ENCODE data around the gene CSK.
A peak's percentile ranks its signal among the peaks of the same experiment; 100 is the strongest.

The CSK gene

GRCh38 chr15:74802862-74803447, 21.1 kb downstream of the CSK start:
- no peak for DNase-seq

GRCh38 chr15:74804935-74805334, 23.1 kb downstream of the CSK start:
- DNase-seq, result no peak

- DNase-seq, result no peak
Observed at GRCh38 chr15:74807282-74807681, 25.4 kb downstream of the CSK start.

- no peak for DNase-seq
Observed at GRCh38 chr15:74808078-74808839, 26.4 kb downstream of the CSK start.

- DNase-seq, result no peak
Observed at GRCh38 chr15:74808840-74809229, 27.0 kb downstream of the CSK start.

- no peak for DNase-seq
Observed at GRCh38 chr15:74809242-74809641, 27.4 kb downstream of the CSK start.

- no peak for DNase-seq
Observed at GRCh38 chr15:74809956-74810355, 28.1 kb downstream of the CSK start.

- no peak for DNase-seq
Observed at GRCh38 chr15:74812533-74812932, 30.7 kb downstream of the CSK start, which contains the start of gene LMAN1L. LMAN1L (plus strand) TSS chr15:74812835; CDS start chr15:74812855, 20 bp downstream.

- no peak for DNase-seq
Observed at GRCh38 chr15:74815121-74815934, 33.4 kb downstream of the CSK start.

- DNase-seq, result no peak
Observed at GRCh38 chr15:74815961-74816360, 34.1 kb downstream of the CSK start.

- DNase-seq, result no peak
Observed at GRCh38 chr15:74816624-74817369, 34.9 kb downstream of the CSK start.

- DNase-seq, result peak; percentile 29
Observed at GRCh38 chr15:74817370-74817737, 35.5 kb downstream of the CSK start.

- DNase-seq, result no peak
Observed at GRCh38 chr15:74820056-74820455, 38.2 kb downstream of the CSK start.

- DNase-seq, result no peak
Observed at GRCh38 chr15:74821091-74821789, 39.4 kb downstream of the CSK start.

GRCh38 chr15:74821790-74822158, 39.9 kb downstream of the CSK start:
- no peak for DNase-seq

- no peak for DNase-seq
Observed at GRCh38 chr15:74822233-74822632, 40.4 kb downstream of the CSK start.

- DNase-seq, result no peak
Observed at GRCh38 chr15:74823324-74823723, 41.4 kb downstream of the CSK start.

GRCh38 chr15:74824976-74825375, 43.1 kb downstream of the CSK start:
- no peak for DNase-seq

GRCh38 chr15:74825866-74826265, 44.0 kb downstream of the CSK start:
- DNase-seq, result no peak

- no peak for DNase-seq
Observed at GRCh38 chr15:74826364-74826819, 44.5 kb downstream of the CSK start, which contains the start of gene CPLX3. CPLX3 (plus strand) TSS chr15:74826627; CDS start chr15:74826704, 77 bp downstream.

GRCh38 chr15:74826921-74827320, 45.0 kb downstream of the CSK start:
- DNase-seq, result no peak

GRCh38 chr15:74827614-74828013, 45.7 kb downstream of the CSK start:
- DNase-seq, result no peak

All from SHP77 treated with DMSO at 0.1 percent for 48 hours (cell line).